SK-N-MC (cell line): Measurements from ENCODE around the gene EIF5A.

Source experiments
- EZH2 ChIP-seq: fragments of 200-600 bp; sonication (generic); IDR thresholded peaks from one replicate; pipeline ENCODE4 v1.6.1; 2017; ENCODE audit warnings: antibody characterized with exemption
- POLR2AphosphoS5 ChIP-seq: IDR thresholded peaks from 2 replicates; pipeline ENCODE4 v1.6.1; 2012; ENCODE audit warnings: mild to moderate bottlenecking, low read depth, low read length, borderline replicate concordance

DNA sequence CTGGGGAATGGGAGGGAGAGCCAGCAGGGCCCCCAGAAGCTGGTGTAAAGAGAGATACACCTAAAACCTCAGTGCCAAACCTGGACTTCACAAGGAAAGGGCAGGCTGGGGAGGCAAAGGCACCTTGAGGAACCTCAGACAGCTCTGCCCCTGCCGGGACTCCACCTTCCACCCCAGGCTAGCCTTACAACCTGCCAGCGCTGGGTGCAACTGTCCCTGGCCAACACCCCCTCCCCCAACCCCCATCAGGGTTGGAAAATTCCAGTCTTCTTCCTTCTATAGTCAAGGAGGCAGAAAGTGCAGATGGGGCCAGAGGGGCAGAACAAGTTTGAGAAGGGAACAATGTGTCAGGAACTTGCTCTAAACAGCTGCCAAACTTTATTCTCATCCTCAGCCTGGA is 15.2 kb upstream of the EIF5A start:
- no peak for TF ChIP-seq EZH2
- no peak for TF ChIP-seq POLR2AphosphoS5
